Measurements from ENCODE around the gene INHBE. TPM values are rescaled to one million over a fixed set of nuclear protein-coding genes. Genes with fewer than 3 reads are reported as not detected.

The INHBE gene
- total RNA-seq, 4 donors from 2014 or later: not detected

DNA sequence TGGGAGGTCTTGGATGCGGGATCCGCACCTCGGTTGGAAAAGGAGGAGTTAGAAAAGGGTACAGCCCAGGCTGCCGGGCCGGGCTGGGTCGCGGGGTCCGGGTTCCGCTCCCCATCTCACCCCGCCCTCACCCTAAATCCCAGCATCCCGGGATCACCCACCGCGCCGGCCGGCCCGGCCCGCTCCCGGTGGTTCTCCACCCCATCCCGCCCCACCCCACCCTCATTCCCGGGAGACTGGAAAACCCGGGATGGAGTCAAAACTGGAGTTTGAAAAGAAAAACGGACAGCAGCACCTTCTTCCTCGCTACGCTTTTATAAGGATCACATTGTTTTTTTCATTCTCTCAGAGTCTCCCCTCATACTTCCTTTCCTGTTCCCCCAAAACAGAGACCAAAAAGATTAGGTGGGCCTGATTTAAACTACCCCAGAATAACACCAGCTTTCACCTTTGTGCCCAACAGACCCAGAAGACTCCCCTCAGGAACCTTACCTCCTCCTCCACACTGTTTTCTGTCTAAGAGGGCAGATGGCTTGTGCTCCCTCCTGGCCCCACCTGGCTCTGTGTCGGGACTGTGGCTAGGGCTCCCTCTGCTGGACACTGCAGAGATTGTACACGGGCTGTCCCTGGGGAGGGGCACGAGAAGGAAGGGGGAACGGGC, 7.3 kb downstream of the INHBE start:
- Histone ChIP-seq H3K27ac (peak overlapping the region; percentile 84 to 88 (median 88)), H3K4me1 (peaks cover 19 to 40% (median 31%) of the 10 kb centered on the region in 4 donors), H3K9me3 (no peaks in the 10 kb centered on the region), H3K36me3 (no peaks in the 10 kb centered on the region), H3K4me3 (peak overlapping the region; percentile 26 to 84 (median 52)), H3K27me3 (peaks cover 26% of the 10 kb centered on the region)
- in situ Hi-C loops (cut with MboI; ENCODE audit: low pct_ligation_motif_present in 1 of 4, low pct_unique_long_range_greater_than_20kb in 1 of 4, low sequenced_read_pairs in 3 of 4): no loop called here
- intact Hi-C loops (cut with DNase I; ENCODE audit: low total_unique reads): no loop called here
- TF ChIP-seq POLR2AphosphoS5 (IDR thresholded peaks at IDR 0.05) (peak in 2 of 3 donors; percentile 48 to 77), POLR2A (IDR thresholded peaks at IDR 0.05) (peak; percentile 39), EP300 (IDR thresholded peaks at IDR 0.05; ENCODE audit: low read depth) (no peak)
- TF ChIP-seq, protein P1, sequence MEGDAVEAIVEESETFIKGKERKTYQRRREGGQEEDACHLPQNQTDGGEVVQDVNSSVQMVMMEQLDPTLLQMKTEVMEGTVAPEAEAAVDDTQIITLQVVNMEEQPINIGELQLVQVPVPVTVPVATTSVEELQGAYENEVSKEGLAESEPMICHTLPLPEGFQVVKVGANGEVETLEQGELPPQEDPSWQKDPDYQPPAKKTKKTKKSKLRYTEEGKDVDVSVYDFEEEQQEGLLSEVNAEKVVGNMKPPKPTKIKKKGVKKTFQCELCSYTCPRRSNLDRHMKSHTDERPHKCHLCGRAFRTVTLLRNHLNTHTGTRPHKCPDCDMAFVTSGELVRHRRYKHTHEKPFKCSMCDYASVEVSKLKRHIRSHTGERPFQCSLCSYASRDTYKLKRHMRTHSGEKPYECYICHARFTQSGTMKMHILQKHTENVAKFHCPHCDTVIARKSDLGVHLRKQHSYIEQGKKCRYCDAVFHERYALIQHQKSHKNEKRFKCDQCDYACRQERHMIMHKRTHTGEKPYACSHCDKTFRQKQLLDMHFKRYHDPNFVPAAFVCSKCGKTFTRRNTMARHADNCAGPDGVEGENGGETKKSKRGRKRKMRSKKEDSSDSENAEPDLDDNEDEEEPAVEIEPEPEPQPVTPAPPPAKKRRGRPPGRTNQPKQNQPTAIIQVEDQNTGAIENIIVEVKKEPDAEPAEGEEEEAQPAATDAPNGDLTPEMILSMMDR (IDR thresholded peaks at IDR 0.05): peak; percentile 94 to 98 (median 96)
- WGBS, 2 donors (ENCODE audit: low coverage in 1 of 2): 0% methylated on average over 2 to 28 of the region's 28 CpGs
- peak; percentile 91 for DNase-seq

DNA sequence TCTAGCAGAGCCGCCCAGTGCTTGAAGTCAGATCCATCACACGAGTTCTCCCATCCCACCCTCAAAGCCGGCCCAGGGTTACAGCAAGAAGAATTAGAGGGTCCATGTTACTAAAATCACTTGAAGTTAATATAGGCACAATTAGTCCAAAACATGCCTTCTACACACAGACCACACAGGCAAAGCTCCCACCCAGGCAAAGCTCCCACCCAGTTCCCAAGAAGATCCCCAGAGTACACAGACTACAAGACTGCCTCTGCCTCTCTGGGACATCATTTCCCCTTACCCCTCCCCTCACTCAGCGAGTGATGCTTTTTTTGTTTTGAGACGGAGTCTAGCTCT, 7.8 kb downstream of the INHBE start:
- WGBS, 2 donors (ENCODE audit: low coverage in 1 of 2): 0 to 32% methylated on average over 2 to 5 of the region's 5 CpGs
- Histone ChIP-seq H3K27ac (peak overlapping the region; percentile 84 to 88 (median 88)), H3K36me3 (no peaks in the 10 kb centered on the region), H3K4me3 (no peak overlapping the region), H3K9me3 (no peaks in the 10 kb centered on the region), H3K4me1 (peaks cover 19 to 40% (median 31%) of the 10 kb centered on the region in 4 donors), H3K27me3 (peaks cover 31% of the 10 kb centered on the region)
- intact Hi-C loops (cut with DNase I; ENCODE audit: low total_unique reads) (no loop called here), in situ Hi-C loops (cut with MboI; ENCODE audit: low pct_ligation_motif_present in 1 of 4, low pct_unique_long_range_greater_than_20kb in 1 of 4, low sequenced_read_pairs in 3 of 4) (no loop called here)
- DNase-seq: no peak
- TF ChIP-seq EP300 (IDR thresholded peaks at IDR 0.05; ENCODE audit: low read depth): no peak
- no peak for TF ChIP-seq POLR2A (IDR thresholded peaks at IDR 0.05)
- TF ChIP-seq, protein P1 (IDR thresholded peaks at IDR 0.05): no peak
- TF ChIP-seq POLR2AphosphoS5 (IDR thresholded peaks at IDR 0.05): no peak

DNA sequence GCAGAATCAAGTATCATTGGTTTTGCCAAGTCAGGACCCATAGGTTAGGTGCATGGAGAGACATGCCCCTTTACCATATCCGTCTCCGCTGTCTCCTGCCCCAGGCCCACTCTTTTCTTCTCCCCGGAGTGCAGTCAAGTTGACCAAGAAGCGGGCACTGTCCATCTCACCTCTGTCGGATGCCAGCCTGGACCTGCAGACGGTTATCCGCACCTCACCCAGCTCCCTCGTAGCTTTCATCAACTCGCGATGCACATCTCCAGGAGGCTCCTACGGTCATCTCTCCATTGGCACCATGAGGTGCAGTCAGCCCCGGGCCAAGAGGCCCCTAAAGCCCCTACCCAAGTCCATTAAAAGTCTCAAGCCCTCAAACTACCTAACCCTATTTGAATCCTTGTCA, 9.5 kb downstream of the INHBE start:
- H3K4me1 ChIP-seq: peaks cover 12 to 32% (median 28%) of the 10 kb centered on the region in 4 donors
- no peak for DNase-seq
- H3K27ac ChIP-seq: no peak overlapping the region
- H3K9me3 ChIP-seq: no peaks in the 10 kb centered on the region
- no peaks in the 10 kb centered on the region for H3K36me3 ChIP-seq
- in situ Hi-C loops (cut with MboI; ENCODE audit: low pct_ligation_motif_present in 1 of 4, low pct_unique_long_range_greater_than_20kb in 1 of 4, low sequenced_read_pairs in 3 of 4): no loop called here
- intact Hi-C loops (cut with DNase I; ENCODE audit: low total_unique reads): no loop called here
- H3K4me3 ChIP-seq: no peak overlapping the region
- 89 to 100% methylated on average over 3 to 12 of the region's 12 CpGs for whole genome bisulfite sequencing, 2 donors (ENCODE audit: low coverage in 1 of 2)
- TF ChIP-seq, protein P1 (IDR thresholded peaks at IDR 0.05): no peak
- TF ChIP-seq POLR2A (IDR thresholded peaks at IDR 0.05): no peak
- TF ChIP-seq EP300 (IDR thresholded peaks at IDR 0.05; ENCODE audit: low read depth): no peak
- peaks cover 38% of the 10 kb centered on the region for H3K27me3 ChIP-seq

DNA sequence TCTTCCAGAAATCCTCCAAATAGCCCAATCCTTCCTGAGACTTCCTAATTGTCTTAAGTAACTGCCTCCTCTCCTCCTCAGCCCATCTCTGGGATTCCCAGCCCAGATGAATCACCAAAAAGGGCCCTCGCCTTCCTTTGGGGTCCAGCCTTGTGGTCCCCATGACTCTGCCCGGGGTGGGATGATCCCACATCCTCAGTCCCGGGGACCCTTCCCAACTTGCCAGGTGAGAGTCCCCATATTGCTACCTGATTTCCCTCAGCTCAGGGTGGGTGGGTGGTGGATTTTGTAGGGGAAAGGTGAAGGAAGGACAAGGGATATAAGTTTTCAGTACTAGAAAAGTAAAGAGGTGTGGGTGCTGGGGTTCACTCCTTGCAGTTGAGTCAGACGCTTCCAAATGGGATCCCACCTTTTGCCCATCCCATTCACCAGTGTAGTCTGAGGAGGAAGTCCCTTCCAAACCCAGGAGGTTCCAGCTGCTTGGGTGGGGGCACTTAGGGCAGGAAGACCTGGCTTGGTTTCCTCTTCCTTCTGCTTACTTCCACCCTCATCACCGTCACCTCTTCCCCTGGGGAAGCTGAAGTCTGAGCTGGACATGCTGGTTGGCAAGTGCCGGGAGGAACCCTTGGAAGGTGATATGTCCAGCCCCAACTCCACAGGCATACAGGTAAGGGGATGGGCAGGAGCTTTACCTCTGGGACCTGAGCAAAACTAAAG, 10.1 kb downstream of the INHBE start:
- no peaks in the 10 kb centered on the region for H3K36me3 ChIP-seq
- H3K4me3 ChIP-seq: no peak overlapping the region
- intact Hi-C loops (cut with DNase I; ENCODE audit: low total_unique reads): no loop called here
- peaks cover 36% of the 10 kb centered on the region for H3K27me3 ChIP-seq
- no peak for TF ChIP-seq EP300 (IDR thresholded peaks at IDR 0.05; ENCODE audit: low read depth)
- no peak for TF ChIP-seq POLR2A (IDR thresholded peaks at IDR 0.05)
- no peak for TF ChIP-seq POLR2AphosphoS5 (IDR thresholded peaks at IDR 0.05)
- TF ChIP-seq, protein P1 (IDR thresholded peaks at IDR 0.05): no peak
- no peaks in the 10 kb centered on the region for H3K9me3 ChIP-seq
- H3K4me1 ChIP-seq: peaks cover 12 to 28% (median 22%) of the 10 kb centered on the region in 4 donors
- in situ Hi-C loops (cut with MboI; ENCODE audit: low pct_ligation_motif_present in 1 of 4, low pct_unique_long_range_greater_than_20kb in 1 of 4, low sequenced_read_pairs in 3 of 4): loop anchor here in 1 of 4 donors (5.0 kb wide), 1 partner anchor 162 kb away; no protein-coding TSS in a partner anchor
- no peak overlapping the region for H3K27ac ChIP-seq
- WGBS, 2 donors (ENCODE audit: low coverage in 1 of 2): 71 to 85% methylated on average over 2 to 6 of the region's 6 CpGs
- DNase-seq: no peak

Measured in transverse colon (tissue), 4 donors.